Endometrium (tissue), 2 donors: ENCODE results near the gene ACOT8.
"Not testable (repeated sequence)": the region's sequence is repeated elsewhere in the genome, so short reads cannot be mapped to it uniquely, and the experiment has no call there.

Experiments
- FAIRE-seq: peaks from 2 replicates; lab custom pipeline; 2012; peaks lifted over from hg19 to GRCh38; lab: Jason Lieb, UNC
- donor health status: control.
- donor health status: control.

The ACOT8 gene

DNA sequence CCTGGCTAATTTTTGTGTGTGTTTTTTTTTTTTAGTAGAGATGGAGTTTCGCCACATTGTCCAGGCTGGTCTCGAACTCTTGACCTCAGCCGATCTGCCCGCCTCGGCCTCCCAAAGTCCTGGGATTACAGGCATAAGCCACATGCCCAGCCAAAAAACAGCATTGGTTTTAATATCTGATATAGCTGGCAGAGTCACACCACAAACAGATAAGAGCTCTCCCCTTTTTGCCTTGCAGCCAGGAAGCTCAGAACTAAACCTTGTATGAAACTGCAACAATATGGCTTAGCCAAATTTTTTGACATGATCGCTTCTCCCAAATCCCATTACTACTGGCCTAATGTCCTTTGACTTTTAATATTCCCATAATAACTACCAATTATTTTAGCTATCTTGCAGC is 4.9 kb downstream of the ACOT8 start:
- FAIRE-seq = no peak

DNA sequence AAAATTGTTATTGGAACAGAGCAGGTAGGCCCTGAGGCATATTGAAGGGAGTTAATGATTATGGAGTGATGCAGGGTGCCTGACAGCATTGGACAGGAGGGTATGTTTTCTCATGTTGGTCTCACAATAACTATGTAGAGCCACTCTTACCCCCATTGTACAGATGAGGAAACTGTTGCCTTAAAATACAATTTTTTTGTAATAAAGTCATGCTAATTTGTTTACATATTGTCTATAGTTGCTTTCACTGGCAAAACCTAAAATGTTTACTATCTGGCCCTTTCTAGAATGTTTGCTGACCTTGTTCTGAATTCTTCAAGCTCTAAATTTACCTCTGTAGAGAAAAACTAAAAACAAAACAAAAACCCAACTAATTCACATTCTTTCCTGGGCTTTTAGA is 5.7 kb downstream of the ACOT8 start:
- no peak for FAIRE-seq

DNA sequence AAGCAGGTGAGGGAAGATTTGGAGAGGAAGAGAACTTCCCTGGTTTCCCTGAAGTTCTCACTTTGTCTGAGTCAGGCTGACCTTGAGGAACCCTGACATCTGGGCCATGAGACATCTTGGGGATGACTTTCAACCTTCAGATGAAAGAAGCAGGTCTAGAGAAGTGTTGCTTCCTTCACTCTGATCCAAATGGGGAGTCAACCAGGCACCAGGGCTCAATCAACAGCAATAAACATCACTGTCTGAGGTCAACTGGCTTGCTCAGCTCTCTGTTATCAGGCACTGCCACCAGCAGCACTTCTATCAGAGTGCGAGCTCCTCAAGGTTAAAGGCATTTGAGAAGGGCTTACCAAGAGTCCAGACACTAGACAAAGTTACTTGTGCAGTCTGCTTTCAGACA is 6.3 kb downstream of the ACOT8 start:
- no peak for FAIRE-seq

DNA sequence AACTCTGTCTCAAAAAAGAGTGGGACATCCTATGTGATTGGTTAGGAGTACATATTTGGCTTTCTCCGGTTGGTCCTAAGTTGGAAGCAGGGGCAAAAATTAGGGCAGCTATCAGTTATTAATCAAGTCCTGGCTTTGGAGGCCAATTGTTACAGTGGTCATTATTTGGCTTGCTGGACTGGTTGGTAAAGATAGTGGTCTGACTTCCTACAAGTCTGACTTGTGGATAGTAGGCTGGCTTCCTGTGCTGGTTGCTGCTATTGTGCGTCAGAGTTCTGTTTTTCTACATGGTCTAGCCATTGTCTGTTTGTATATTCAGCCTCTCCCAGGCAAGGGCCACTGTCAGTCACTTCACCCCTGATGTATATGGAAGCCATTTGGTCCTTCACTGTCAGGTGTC is 7.0 kb downstream of the ACOT8 start:
- no peak for FAIRE-seq

DNA sequence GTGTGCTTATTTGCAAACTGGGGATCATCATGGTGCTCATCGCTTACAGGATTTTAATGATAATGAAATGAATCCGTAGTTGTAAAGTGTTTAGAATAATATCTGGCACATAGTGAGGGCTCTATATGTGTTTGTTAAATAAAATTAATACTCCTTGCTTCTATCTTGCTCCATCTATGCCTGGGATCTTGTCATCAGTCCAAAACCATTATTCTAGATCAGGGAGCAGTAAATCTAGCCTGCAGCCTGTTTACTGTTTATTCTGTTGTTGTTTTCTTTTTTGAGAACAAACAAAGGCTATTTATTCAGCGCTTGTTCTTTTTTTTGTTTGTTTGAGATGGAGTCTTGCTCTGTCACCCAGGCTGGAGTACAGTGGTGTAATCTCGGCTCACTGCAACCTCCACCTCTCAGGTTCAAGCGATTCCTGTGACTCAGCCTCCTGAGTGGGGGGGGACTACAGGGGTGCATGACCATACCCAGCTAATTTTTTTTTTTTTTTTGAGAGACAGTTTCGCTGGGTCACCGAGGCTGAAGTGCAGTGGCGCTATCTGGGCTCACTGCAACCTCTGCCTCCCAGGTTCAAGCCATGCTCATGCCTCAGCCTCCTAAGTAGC is 8.1 kb downstream of the ACOT8 start:
- FAIRE-seq = no peak

DNA sequence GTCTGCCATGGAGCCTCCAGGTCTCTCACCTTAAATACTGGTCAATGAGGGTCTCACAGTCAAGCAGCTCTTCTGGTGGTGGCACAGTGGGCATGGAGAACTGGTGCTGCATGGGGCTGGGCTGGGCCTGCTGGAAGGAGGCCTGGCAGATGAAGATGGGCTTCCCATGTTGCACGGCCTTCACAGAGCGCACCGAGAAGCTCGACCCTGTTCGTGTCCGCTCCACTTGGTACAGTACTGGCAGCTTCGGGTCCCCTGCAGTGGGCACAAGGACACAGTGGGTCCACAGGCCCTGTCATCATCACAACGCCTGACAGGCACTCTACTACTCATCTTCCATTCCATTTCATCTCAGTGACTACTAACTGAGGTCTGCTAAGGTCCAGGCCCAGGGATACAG is 8.8 kb downstream of the ACOT8 start:
- FAIRE-seq = no peak

DNA sequence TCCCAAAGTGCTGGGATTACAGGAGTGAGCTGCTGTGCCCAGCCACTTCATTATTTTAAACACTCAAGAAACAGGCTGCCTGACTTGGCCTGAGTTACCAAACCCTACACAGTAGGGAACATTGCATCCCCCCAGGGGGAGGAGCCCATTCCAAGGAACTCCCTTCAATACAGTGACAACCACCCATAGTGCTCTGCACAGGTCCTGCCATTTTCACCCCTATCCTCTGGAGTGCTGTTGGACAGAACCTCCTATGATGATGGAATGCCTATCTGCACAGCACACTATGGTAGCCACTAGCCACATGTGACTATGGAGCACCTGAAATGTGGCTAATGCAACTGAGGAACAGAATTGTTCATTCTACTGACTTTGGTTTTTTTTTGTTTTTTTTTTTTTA is 11.7 kb downstream of the ACOT8 start:
- FAIRE-seq = no peak

DNA sequence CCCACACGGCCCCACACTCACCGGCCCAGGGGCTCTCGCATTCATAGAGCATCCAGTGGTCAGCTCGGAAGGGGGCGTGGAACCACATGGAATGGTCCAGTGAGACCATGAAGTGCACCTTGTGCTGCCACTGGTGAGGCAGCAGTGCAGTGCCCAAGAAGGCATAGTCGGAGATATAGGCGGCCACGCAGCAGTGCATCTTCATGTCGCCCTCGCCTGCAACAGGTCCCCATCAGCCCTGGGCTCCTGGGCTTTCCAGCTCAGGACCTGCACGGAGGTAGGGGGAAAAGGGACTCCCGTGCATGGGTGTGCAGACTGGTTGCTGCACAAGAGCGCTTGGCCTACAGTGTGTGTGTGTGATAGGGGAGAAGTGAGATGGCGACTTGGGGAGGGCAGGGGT is 13.7 kb downstream of the ACOT8 start:
- no peak for FAIRE-seq

DNA sequence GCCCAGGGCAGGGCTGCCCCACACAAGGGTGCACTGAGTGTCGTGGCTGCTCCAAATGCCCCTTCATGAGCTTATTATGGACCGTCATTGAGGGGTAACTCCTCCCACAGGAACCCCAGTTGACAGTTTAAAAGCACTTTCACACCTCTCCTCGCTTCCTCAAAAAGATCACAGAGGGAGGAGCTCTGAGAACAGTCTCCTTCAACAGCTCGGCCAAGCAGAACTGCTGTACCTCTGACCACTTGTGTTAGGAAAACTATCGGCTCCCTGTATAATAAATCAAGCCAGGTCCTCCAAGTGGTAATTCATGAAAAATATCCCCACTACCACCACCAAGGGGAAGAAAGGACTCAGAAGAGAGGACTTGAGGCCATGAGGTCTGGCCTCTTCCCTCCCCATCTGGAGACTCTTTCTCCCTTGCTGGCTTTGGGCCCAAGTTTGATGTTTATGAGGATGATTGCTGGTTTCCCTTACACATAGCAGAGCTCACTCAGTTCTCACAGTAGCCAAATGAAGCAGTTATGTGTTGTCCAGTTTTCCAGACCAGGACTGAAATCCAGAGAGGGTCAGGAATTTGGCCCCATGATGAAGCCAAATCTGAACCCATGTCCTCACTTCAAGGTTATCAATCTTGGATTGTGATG is 14.9 kb downstream of the ACOT8 start:
- no peak for FAIRE-seq

DNA sequence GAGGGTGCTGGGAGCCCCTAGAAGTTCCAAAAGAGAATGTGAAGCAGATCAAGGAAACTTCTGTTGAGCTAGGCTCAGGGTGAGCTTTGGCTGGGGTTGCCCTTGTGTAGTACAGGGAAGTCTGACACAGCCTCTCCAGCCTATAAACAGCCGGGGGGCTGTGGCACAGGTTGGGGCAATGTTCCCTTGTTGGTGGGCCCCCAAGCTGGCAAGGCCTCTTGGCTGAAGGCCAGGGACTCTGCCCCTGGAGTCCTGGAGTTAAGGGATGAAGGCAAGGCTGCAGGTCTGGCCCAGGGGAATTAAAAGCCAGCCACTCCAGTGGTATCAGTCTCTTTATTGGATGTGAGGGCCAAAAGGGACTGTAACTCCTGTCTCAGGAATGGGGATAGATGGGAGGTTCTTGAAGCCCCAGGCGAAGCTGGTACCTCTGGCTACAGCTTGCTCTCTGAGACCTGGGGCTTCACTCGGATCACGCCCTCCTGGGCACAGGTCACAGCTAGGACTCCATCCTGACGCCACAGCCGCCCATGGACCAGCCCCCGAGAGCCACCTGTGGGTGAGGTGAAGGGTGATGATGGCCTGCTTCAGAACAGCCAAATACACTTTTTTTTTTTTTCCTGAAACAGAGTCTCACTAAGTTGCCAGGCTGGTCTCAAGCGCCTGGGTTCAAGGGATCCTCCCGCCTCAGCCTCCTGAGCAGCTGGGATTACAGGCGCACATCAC is 15.6 kb downstream of the ACOT8 start:
- FAIRE-seq = no peak

DNA sequence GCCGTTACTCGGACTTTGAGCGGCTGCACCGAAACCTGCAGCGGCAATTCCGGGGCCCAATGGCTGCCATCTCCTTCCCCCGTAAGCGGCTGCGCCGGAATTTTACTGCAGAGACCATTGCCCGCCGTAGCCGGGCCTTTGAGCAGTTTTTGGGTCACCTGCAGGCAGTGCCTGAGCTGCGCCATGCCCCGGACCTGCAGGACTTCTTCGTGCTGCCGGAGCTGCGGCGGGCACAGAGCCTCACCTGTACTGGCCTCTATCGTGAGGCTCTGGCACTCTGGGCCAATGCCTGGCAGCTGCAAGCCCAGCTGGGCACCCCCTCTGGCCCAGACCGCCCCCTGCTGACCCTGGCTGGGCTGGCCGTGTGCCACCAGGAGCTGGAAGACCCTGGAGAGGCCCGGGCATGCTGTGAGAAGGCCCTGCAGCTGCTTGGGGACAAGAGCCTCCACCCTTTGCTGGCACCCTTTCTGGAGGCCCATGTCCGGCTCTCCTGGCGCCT is 16.4 kb downstream of the ACOT8 start:
- no peak for FAIRE-seq

DNA sequence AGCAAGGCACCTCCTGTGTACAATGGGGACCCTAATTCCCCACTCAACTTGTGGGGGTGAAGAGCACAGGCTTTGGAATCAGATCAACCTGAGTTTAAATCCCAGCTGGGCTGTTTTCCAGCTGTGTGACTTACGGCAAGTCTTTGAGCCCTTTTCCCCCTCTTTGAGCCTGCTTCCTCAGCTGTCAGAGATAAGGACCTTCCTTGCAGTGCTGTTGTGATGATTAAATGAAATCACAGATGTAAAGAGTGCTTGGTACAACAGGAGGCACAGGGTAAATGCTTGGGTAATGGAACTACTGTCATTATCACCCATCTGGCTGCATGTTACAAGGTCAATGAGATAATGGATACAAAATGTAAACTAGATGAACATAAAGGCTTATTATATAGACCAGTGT is 20.4 kb downstream of the ACOT8 start:
- no peak for FAIRE-seq

DNA sequence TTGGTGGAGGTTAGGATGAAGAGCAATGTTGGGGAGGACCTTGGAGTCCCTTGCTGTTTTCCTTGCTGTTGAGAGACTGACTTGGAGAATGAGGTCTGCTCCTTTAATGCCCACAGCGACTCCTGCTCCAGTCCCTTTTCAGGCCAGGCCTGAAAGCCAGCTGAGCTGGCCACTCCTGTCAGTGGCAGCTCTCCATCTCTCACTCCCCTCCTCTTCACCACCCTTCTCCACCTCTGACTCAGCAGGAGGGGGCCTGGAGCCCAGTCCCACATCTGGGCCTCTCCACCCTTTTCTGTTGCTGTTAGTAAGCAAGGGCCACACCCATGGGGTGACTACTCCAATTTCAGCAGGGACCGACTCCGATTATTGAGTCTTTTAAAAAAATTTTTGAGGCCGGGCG is 21.4 kb downstream of the ACOT8 start:
- no peak for FAIRE-seq

DNA sequence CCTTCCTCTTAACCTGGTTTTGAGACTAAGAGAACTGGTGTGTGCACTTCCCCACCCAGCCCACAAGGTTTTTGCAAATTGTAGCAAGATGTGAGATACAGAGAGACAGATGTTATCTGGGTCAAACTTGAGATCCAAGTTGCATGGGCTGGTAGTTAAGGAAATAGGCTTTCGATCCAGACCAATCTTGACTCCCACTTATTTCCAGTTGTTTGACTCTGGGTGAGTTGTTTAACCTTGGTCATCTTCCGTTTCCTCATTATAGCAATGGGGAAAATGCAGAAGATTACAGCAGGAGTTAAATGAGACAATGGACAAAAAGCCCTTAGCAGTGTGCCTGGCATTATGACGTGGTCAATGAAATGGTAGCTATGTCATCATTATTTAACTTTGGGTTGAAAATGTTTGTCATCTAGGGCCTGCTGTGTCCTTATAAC is 21.8 kb downstream of the ACOT8 start:
- no peak for FAIRE-seq

DNA sequence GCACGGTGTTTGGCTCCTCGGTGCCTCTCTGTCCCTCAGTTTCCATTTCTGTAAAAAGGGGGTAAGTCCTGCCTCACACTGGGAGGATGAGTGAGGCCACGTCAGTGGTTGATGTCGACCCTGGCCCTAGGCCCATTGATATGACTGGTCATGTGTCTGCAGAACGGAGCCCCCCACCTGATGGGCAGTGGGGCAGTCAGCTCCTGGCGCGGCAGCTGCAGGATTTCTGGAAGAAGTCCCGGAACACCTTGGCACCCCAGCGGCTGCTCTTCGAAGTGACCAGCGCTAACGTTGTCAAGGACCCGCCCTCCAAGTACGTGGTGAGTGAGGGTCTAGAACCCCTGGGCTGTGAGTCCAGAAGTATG is 22.4 kb downstream of the ACOT8 start:
- FAIRE-seq = no peak

DNA sequence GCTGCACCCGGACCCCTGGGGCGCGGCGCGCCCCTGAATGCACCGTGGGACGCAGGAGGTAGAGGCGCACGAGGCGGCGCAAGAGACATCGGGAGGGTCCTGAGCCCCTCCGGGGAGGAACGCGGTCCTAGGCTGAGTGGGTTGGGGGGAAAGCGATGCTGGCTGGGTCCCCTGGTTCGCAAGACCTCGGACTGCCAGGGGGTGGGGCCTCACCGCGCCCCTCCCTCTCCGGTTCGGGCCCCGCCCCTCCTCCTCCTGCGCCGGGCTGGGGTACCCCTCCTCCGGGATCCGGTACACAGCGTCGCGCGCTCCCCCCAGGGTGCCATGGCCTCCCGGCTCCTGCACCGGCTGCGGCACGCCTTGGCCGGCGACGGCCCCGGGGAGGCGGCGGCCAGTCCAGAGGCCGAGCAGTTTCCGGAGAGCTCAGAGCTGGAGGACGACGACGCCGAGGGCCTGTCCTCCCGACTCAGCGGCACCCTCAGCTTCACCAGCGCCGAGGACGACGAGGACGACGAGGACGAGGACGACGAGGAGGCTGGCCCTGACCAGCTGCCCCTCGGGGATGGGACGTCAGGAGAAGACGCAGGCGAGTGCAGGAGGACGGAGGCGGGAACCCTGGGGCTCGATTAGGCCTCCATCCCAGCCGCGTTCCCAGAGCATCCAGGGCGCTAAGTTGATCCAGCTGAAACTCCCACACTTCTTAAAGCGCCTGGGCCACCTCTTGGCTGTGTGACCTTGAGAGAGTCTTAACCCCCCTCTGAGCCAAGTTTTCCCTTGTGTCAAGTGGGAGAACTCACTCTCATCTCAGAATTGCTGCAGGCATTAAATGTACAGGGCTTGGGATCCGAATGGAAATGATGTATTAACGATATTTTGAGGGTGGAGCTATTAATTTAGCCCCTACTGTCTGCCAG is 23.1 kb downstream of the ACOT8 start:
- FAIRE-seq = no peak

DNA sequence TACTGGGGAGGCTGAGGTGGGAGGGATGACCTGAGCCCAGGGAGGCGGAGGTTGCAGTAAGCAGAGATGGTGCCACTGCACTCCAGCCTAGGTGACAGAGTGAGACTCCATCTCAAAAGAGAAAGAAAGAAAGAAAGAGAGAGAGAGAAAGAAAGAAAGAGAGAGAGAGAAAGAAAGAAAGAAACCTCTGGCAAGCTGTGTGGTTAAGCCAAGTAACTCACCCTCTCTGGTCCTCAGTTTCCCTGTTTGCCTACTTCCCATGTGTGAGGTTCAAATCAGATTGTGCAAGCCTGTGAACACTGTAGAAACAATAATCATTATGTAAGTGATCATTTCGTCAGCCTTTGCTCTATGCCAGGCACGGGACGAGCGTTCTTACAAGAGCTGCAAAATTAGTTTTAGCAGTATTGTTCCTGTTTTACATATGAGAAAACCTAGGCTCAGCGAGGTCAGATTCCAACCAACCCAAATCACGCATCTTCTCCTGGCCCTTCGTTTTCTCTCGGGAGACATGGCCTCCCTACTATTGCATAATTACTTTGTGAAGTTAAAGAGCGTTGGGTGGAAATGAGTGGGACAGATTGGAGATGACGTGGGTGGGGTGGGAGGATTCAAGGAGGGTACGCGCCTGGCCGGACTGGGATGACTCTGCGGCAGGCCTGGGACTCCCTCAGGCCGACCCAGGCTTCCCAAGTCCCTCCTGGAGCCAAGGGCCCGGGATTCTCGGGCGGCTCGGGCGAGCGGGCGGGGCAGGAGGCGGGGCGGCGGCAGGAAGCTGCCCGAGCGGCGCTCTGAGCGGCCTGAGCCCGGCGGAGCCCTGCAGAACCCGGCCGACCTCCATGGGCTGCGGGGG is 23.9 kb downstream of the ACOT8 start, which contains the start of gene SNX21:
Gene SNX21 (plus strand): TSS at position 770 of the 853 bp plus-strand sequence. CDS start 121 bp downstream, outside the sequence.
- FAIRE-seq = no peak

DNA sequence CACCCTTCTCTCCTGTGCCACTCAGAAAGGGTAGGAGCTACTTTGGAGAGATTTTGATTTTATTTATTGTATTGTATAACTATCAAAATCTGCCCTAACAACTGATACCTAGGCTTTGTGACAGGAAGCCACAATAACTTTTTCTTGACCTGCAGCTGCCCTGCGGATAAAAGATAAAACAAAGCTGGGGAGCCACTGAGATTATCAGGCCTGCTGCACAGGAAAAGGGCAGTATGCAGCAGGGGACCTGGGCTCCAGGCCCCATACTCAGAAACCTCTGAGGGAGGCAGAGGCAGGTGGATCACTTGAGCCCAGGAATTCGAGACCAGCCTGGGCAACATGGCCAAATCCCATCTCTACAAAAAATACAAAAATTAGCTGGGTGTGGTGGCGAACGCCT is 24.6 kb downstream of the ACOT8 start:
- FAIRE-seq = no peak

DNA sequence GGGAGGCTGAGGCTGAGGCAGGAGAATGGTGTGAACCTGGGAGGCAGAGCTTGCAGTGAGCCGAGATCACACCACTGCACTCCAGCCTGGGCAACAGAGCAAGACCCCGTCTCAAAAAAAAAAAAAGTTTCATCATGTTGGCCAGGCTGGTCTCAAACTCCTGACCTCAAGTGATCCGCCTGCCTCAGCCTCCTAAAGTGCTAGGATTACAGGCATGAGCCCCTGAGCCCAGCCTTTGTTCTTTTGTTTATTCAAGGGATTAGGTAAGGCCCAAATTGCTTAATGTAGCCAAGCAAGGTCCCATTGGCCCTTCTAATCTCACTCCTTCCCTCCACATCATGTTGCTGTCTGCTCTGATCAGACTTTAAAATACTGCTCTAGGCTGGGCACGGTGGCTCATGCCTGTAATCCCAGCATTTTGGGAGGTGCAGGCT is 27.5 kb downstream of the ACOT8 start:
- FAIRE-seq = not testable (repeated sequence)

DNA sequence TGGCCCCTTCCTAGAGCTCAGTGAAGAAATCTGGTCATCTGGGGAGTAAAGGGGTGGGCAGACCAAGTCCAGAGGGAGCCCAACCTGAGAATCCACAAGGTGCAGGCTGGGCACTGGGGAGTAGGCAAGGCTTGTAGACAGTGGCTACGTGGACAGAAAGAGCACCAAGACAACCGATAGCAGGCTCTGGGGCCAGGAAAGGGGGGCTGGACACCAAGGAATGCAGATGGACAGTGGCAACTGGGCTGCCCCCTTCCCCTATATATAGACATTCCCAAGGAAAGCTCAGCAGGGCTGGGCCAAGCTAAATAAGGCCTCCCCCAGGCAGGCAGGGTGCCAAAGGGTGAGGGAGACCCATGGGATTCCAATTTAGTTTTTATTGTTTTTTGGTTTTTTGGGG is 28.6 kb downstream of the ACOT8 start:
- no peak for FAIRE-seq

DNA sequence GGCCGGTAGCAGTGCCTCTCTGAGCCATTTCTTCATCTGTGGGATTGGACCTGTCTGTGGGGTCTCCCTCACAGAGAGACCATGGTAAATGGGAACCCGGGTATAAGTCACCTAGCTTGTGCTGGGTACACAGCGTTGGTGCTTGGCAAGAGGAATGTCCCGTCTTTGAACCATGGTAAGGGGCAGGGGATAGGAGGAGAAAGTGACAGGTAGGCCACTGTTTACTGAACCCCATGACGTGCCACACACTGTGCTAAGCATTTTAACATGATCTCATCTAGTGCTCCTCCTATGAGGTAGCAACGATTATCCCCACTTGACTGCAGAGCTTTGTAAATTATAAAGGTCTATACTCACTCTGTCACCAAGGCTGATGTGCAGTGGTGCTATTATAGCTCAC is 29.5 kb downstream of the ACOT8 start:
- no peak for FAIRE-seq
